CD4-positive, alpha-beta T cell treated with Interferon alpha-2 for 1 hour (primary cell): ENCODE measurements around the gene C14orf180.

Experiments used
- DNase-seq, 2 donors: peaks; one replicate each; pipeline ENCODE4 v3.0.0-alpha.2; 2020 to 2022

The C14orf180 gene

GRCh38 chr14:104579507-104579906 is at the start of gene C14orf180:
C14orf180 (plus strand) TSS chr14:104579764; CDS start chr14:104586431, 6,667 bp downstream.
- DNase-seq = no peak

GRCh38 chr14:104530646-104531045 is 48.9 kb upstream of the C14orf180 start:
- DNase-seq = no peak

DNA sequence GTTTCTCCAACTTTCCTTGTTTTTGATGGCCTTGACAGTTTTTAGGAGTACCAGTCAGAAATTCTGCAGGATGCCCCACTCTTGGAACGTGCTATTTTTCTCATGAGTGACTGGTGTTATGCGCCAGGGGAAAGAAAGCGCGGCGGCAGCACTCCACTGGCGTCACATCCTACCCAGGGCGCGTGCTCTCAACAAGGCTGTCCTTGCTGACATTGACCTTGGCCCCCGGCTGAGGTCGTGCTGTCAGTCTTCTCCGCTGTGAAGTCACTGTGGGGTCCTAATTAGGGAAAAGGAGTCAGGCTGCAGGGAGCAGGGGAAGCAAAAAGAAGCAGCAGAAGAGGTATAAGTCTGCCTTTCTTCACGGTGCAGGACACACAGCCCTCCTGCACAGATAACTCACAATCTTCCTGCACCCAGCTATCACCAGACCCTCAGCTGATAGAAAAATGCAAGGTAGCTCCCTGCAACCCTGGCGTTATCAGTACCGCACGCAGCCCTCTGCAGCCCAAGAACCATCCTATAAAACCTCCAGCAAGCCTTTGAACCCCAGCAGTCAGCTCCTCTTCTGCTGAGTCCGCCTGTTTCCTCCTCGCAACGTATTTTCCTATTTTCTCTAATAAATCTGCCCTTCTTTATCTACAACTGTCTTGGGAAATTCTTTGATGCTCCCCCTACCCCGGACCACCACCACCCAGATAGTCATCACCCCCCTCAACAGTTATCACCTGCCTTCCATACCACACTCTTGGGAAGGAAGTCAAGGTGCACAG is 48.0 kb upstream of the C14orf180 start:
- no peak for DNase-seq

- DNase-seq = no peak
Observed at GRCh38 chr14:104532191-104532555, 47.4 kb upstream of the C14orf180 start.

DNA sequence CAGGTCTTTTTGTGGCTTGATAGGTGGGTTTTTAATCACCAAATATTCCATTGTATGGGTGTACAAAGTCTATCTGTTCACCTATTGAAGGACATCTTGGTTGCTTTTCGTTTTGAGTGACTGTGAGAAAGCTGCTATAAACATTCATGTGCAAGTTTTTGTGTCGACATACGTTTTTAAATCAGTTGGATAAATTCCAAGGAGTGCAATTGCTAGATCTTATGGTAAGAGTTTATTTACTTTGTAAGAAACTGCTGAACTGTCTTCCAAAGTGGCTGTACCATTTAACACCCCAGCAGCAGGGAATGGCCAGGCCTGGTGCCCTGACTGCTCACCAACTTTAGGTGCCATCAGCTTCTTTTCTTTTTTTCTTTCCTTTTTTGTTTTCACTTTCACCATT is 45.5 kb upstream of the C14orf180 start:
- no peak for DNase-seq

DNA sequence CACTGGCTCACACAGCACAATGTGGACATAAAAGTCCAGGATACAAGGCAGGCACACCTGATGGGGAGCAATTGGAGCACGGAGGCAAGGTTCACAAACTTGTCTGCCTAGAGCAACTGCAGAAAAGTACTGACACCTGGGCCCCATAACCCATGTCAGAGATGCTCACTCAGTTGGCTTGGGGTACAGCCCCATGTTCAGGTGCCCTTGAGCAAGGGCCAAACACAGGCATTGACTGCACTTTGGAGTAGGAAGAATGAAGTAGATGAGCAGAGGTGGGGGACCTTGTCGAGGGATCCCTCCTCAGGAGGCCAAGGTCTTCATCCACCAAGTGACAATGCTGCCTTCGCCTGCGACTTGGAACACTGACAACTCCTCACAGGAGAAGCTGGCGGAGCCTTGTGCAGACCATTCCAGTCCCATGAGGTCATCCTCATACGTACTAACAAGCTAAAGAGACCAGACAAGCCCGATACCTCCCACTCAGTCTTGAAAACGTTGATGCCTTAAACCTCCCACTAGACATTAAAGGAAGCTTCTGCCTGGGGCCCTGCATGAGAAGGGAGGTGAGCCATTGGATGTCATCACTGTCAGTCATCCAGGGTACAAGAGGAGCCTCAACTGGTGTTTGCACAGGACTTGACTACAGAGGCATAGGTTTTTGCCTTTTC is 42.5 kb upstream of the C14orf180 start:
- DNase-seq = no peak

DNA sequence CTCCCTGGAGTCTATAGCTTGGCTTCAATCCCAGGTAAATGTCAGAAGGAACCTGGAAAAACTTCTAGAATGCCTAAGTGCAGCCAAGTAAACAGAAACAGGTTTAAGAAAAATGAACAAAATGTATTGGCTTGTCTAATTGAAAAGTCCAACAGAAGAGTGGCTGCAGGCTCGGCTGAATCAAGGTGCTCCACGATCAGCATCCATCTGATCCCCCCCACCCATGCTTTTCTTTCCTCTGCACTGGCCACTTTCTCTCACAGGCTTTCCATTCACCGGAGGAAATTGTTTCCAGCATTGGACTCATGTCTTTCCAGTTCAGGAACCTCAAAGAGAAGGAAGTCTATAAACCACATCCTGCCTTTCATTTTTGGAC is 42.0 kb upstream of the C14orf180 start:
- no peak for DNase-seq

- no peak for DNase-seq
Observed at GRCh38 chr14:104541905-104542465, 37.6 kb upstream of the C14orf180 start.

DNA sequence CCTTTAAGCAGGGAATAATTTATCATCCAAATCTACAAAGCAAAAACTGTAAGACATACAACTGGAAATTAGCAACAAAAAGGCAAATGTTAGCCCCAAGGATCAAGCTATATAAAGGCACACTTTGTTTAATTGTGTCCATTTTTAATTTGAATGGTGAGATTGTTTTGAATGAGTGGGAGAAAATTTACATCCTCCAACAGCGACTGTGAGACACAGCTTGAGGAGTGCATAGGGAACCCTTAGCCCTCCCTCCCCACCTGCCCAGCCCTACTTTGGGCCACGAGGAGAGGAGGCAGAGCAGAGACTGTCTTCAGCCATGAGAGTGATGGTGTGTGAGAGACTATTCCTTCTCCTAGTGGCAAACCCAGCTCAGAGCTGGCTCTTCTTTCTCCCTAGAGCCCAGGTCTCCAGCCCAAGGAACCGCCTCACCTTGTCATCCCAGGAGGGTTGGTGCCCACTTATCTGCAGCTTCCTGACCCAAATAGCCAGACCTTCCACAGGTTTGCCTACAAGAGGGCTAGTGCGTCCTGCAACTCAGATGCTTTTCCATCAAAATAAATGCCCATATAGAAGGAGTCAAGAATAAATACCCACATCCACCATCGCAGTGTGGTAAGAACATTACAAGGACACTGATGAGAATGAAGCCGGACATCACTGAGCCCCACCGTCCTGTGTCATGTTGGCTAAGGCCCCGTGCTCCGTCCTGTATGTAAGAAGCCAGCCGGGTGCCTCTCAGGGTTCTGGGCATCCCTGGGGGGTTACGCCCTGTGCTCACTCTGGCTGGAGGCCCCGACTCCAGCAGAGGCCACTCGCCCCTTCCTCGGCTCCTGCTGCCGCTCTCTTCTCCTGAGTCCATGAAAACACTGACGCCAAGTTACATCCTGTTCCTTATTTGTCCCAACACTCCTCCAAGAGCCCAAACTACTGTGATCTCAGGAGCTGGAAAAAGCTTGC is 36.4 kb upstream of the C14orf180 start:
- DNase-seq = no peak

GRCh38 chr14:104544362-104544961 is 35.1 kb upstream of the C14orf180 start:
- DNase-seq = no peak

DNA sequence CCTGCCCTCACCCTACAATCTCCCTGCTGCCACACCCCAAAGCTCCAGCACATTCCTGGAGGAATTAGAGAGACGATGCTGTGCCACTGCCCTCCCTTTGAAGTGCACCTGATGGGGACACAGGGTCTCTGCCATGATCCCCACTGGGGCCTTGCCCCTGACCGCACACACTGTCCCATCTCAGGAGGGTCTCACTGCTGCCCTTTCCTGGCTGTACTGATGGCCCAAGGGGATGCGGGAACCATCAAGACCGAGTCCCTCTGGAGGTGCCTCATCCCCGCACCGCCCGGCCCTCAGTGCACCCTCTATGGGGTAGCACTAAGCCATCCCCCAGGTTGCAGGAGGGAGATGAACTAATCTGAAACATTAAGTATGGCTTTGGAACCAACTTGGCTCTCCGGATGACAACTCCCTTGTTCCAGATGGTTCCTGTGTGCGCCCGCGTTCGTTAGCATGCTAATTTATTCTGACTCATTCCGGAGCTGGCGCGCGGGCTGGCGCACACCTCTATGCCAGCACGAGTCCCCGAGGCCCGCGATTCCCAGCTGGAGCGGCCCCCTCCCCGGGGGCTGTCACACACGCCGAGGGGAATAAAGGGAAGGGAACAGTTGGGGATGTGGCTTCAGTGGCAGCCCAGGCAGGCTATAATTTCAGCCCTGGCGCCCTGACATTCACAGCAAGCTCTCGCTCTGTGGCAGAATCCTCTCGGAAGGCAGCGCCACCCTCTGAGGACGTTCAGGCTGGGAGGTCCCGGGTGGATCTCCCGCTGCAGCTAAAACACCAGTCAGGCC is 34.2 kb upstream of the C14orf180 start:
- no peak for DNase-seq

- no peak for DNase-seq
Observed at GRCh38 chr14:104545942-104546501, 33.5 kb upstream of the C14orf180 start.

DNA sequence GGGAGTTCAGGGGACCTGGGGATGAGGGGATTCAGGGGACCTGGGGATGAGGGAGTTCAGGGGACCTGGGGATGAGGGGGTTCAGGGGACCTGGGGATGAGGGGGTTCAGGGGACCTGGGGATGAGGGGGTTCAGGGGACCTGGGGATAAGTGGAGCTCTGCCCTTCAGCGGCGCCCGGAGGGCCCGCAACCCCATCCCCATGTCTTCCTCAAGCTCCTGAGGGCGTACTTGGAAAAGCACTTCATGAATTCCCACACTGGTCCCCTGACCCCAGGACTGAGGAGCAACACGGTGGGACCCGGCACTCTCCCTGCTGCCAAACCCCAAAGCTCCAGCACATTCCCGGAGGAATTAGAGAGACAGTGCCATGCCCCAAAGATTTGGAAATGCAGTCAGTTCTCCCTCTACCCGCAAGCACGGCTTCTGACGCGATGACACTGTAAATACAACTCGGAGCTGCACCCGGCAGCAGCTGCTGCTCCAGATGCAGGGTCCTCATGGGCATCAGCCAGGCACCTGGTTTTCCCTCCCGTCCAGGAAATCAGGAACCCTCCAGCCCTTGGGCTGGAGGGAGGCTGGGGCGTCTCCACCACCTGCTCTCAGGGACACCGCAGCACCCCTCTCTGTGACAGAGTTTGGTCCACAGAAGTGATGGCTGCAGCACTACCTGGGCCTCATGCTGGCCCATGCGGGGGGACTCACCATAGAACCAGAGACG is 32.8 kb upstream of the C14orf180 start:
- DNase-seq = no peak

DNA sequence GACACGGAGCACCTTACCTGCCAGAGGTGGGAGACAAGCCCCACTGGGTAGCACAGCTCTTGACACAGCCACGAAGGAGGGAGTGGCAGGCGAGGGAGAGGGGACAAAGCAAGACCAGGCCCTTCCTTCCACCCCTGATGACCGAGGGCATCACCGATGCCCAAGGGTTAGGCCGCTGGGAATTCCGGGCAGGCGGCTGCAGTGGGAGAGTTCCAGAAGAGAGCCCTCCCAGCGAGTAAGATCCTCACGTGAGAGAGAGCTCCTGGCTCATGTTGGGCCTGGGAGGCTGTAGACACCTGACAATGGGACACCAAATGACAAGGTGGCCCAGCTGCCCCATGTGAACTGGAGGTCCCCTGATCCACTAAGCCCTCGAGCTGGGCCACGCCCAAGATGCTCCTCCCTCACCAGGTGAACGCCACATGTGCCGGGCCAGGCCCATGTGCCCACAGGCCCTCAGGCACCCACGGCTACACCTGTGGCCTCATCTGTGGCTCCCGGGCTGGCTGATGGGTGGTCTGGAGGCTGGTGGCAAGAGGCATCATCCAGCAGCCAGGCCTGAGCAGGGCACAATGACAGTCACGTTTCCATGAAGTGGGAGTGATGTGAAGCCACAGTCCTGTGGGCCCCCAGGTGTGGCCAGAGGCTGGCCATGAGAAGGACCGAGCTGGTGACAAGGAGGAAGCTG is 32.1 kb upstream of the C14orf180 start:
- DNase-seq = no peak

- DNase-seq = no peak
Observed at GRCh38 chr14:104547998-104548700, 31.4 kb upstream of the C14orf180 start.

- DNase-seq = no peak
Observed at GRCh38 chr14:104548802-104549535, 30.6 kb upstream of the C14orf180 start.

DNA sequence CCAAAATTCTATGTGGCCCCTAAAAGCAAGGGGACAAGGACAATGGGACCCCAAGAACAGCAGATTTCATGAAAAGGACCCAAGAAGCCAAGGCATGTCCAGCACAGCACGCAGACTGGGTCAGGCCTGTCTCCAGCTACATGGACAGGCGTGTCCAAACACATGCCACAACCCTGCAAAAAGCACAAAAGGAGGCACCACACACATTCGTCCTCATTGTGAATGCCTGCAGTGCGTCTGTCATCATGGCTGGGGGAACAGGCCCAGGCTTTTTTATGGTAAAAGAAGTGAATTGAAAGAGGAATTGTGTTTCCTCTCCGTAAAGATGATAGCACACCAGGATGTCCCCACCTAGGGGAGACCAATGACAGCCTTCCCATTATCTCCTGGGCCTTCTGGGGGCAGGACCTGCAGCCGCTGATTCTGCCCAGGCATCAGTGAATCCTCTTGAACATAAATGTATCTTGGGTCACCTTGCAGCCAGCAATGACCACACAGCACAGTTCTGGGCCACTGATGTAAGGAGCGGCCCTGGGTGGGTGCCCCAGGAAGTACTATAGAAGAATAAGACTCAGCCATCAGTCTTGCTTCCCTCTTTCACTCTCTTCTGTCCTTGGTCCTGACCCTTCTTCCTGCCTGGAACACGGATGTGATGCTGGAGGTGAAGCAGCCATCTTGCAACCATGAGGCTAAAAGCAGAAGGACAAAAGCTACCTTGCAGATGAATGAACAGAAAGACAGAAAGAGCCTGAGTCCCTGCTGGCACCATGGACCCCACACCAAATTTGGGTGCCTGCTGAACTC is 29.8 kb upstream of the C14orf180 start:
- DNase-seq = no peak

GRCh38 chr14:104550340-104550860 is 29.2 kb upstream of the C14orf180 start:
- no peak for DNase-seq
